HepG2 (cell line): ENCODE results near the gene NCBP3. TPM values are rescaled to one million over a fixed set of nuclear protein-coding genes. Genes with fewer than 3 reads are reported as not detected.

Experiments used
- ATAC-seq: fragments of 200-7000 bp; cut with Tn5 transposase; 3 replicates; pipeline ENCODE4 v1.9.1; 2020; ENCODE audit warnings: mild to moderate bottlenecking, moderate library complexity
- BruUV-seq: library from RNA; stranded (reverse); fragments of 400-500 nt; replicated peaks from 2 replicates; lab custom pipeline; 2021; lab: Mats Ljungman, UMichigan
- CTCF ChIA-PET: fragments of 300-600 bp; formaldehyde crosslinking; extraction: SDS; loops from one replicate; lab custom pipeline; 2021; ENCODE audit warnings: low total read pairs, inconsistent platforms, low intra/inter-chr PET ratio; lab: Yijun Ruan, JAX
- POLR2A ChIA-PET: fragments of 350-600 bp; sonication (Branson Sonifier 250); formaldehyde crosslinking; loops from one replicate; lab custom pipeline; 2020; ENCODE audit warnings: antibody characterized with exemption, inconsistent platforms; lab: Yijun Ruan, JAX
- DNase-seq: peaks from one replicate; pipeline ENCODE4 v3.0.0-alpha.2; 2015; ENCODE audit warnings: low spot score
- FAIRE-seq: peaks from 3 replicates; lab custom pipeline; 2011; peaks lifted over from hg19 to GRCh38; lab: Jason Lieb, UNC
- H2AFZ ChIP-seq: one replicate; pipeline ENCODE4 v1.6.1; 2011; ENCODE audit warnings: low read length, inconsistent platforms
- H3K27ac ChIP-seq: fragments of 300-600 bp; 3 replicates; pipeline ENCODE4 v1.8.0; 2011; ENCODE audit warnings: mixed run types, mild to moderate bottlenecking, mixed read lengths, low read length, inconsistent platforms; ENCODE audit not compliant: insufficient read depth; ENCODE audit errors: extremely low read length
- H3K27me3 ChIP-seq, 2 experiments: fragments of 200-600 bp in 1 of 2; 2 replicates in 1 of 2; 3 replicates in 1 of 2; pipeline versions ENCODE4 v1.6.0 to v1.8.0; 2011; ENCODE audit warnings: low read length in 2 of 2, mild to moderate bottlenecking in 2 of 2, moderate library complexity in 2 of 2, inconsistent platforms in 1 of 2; ENCODE audit not compliant: insufficient read depth in 2 of 2, control insufficient read depth in 1 of 2
- H3K36me3 ChIP-seq, 2 experiments: fragments of 200-600 bp in 1 of 2; replicated peaks in 1 of 2; 2 replicates in 1 of 2; 3 replicates in 1 of 2; pipeline versions ENCODE4 v1.5.1 to v1.8.0; 2011; ENCODE audit warnings: low read length in 2 of 2, inconsistent platforms in 1 of 2; ENCODE audit not compliant: insufficient read depth in 2 of 2, control insufficient read depth in 1 of 2
- H3K4me1 ChIP-seq: 2 replicates; pipeline ENCODE4 v1.5.1; 2012; ENCODE audit warnings: low read length, inconsistent platforms; ENCODE audit not compliant: insufficient read depth
- H3K4me2 ChIP-seq: 2 replicates; pipeline ENCODE4 v1.6.0; 2011; ENCODE audit warnings: low read depth, low read length, inconsistent platforms
- H3K4me3 ChIP-seq, 3 experiments: fragments of 200-600 bp in 1 of 3; sonication (generic), shearing (Covaris generic) in 1 of 3; replicated peaks in 1 of 3; 2 replicates each; pipeline ENCODE4 v1.5.1; 2011 to 2016; ENCODE audit warnings: low read length in 3 of 3, inconsistent platforms in 2 of 3, low read depth in 2 of 3, mild to moderate bottlenecking in 2 of 3, control low read depth in 1 of 3, mixed read lengths in 1 of 3; ENCODE audit not compliant: insufficient read depth in 1 of 3
- H3K79me2 ChIP-seq: one replicate; pipeline ENCODE4 v1.6.1; 2011; ENCODE audit warnings: low read length, inconsistent platforms; ENCODE audit not compliant: insufficient read depth
- H3K9ac ChIP-seq: 2 replicates; pipeline ENCODE4 v1.6.0; 2011; ENCODE audit warnings: mild to moderate bottlenecking, low read depth, low read length, inconsistent platforms; ENCODE audit not compliant: insufficient read depth
- H3K9me3 ChIP-seq: 2 replicates; pipeline ENCODE4 v1.5.1; 2012; ENCODE audit warnings: mild to moderate bottlenecking, low read length
- H4K20me1 ChIP-seq: 2 replicates; pipeline ENCODE4 v1.6.0; 2011; ENCODE audit warnings: inconsistent platforms, mild to moderate bottlenecking, low read length, moderate library complexity; ENCODE audit not compliant: insufficient read depth
- ARID4A ChIP-seq: sonication (generic); formaldehyde crosslinking; IDR thresholded peaks from 2 replicates; pipeline ENCODE4 v1.5.0; 2020; ENCODE audit warnings: mild to moderate bottlenecking, missing genetic modification reagents, borderline replicate concordance
- GATAD2A ChIP-seq: IDR thresholded peaks from 2 replicates; pipeline ENCODE4 v1.6.1; 2016
- HOMEZ ChIP-seq: IDR thresholded peaks from 2 replicates; pipeline ENCODE4 v1.6.1; 2016; ENCODE audit warnings: low read depth
- KAT8 ChIP-seq: IDR thresholded peaks from 2 replicates; pipeline ENCODE4 v1.6.1; 2016; ENCODE audit warnings: missing genetic modification reagents, missing compliant biosample characterization
- REXO4 ChIP-seq: sonication (generic); formaldehyde crosslinking; IDR thresholded peaks from 2 replicates; pipeline ENCODE4 v1.8.0; 2022; ENCODE audit warnings: missing genetic modification reagents, mild to moderate bottlenecking, borderline replicate concordance
- RNF2 ChIP-seq: fragments of 450-650 bp; conservative IDR thresholded peaks from 2 replicates; pipeline ENCODE4 v1.6.1; 2016; ENCODE audit warnings: low read depth
- TFAP4 ChIP-seq: sonication (generic); IDR thresholded peaks from 2 replicates; pipeline ENCODE4 v1.6.1; 2016; ENCODE audit warnings: low read depth, borderline replicate concordance
- ZNF776 ChIP-seq: sonication (generic); formaldehyde crosslinking; IDR thresholded peaks from 2 replicates; pipeline ENCODE4 v1.4.0; 2020; ENCODE audit warnings: mild to moderate bottlenecking, missing genetic modification reagents
- ZNF790 ChIP-seq: sonication (generic); formaldehyde crosslinking; IDR thresholded peaks from 2 replicates; pipeline ENCODE4 v1.8.0; 2022; ENCODE audit warnings: missing genetic modification reagents, mild to moderate bottlenecking, borderline replicate concordance
- WGBS: methylation state at CpG from one replicate; pipeline ENCODE4 v1.1.6; 2017; ENCODE audit warnings: low lambda C conversion rate; 5-methylcytosine and 5-hydroxymethylcytosine counted together
- in situ Hi-C: cut with HindIII; loops from 2 replicates; pipeline ENCODE4 v1.10.0; 2017; ENCODE audit warnings: low pct_unique_long_range_greater_than_20kb; ENCODE audit not compliant: extremely low pct_ligation_motif_present
- intact Hi-C: fragments of 100-400 bp; cut with micrococcal nuclease; formaldehyde crosslinking; loops from one replicate; pipeline ENCODE4 v1.10.0; 2022; ENCODE audit not compliant: unreplicated experiment
- polyA plus RNA-seq, 8 experiments: library from polyadenylated mRNA; depleted of rRNA in 3 of 8; stranded (reverse) in 7 of 8; unstranded in 1 of 8; fragments of >200 nt; fragmentation: Illumina TruSeq in 4 of 8; extraction: Trizol in 4 of 8; gene quantifications; 2 replicates each; pipeline versions ENCODE4 v1.2.1 to v1.2.3, GENCODE V29; 2011 to 2016; ENCODE audit warnings: low read depth in 4 of 8, missing spikeins in 1 of 8, mixed read lengths in 1 of 8; ENCODE audit not compliant: insufficient read depth in 1 of 8
- total RNA-seq, 5 experiments: library from RNA; depleted of rRNA; stranded (reverse); fragments of >200 nt; fragmentation: Illumina TruSeq; extraction: Trizol; gene quantifications; 2 replicates each; pipeline ENCODE4 v1.2.3, GENCODE V29; 2016; ENCODE audit warnings: low read depth in 1 of 5
- TF ChIP-seq, protein P1 (sequence below): sonication (generic); formaldehyde crosslinking; IDR thresholded peaks from 2 replicates; pipeline ENCODE4 v1.4.0; 2020; ENCODE audit warnings: low read depth, missing genetic modification reagents
- TF ChIP-seq, protein P2 (sequence below): sonication (generic); formaldehyde crosslinking; IDR thresholded peaks from 2 replicates; pipeline ENCODE4 v1.5.0; 2020; ENCODE audit warnings: mild to moderate bottlenecking, missing genetic modification reagents

NCBP3 gene
- total and polyA plus RNA-seq, 2 of the 13 experiments (the other 11 are each of a cell fraction or from before 2014, with no cell fraction given): 19.5 to 24.8 TPM

- H4K20me1 ChIP-seq: no peaks in the 10 kb centered on the region
- ChIA-PET CTCF (no interaction called here), POLR2A (no interaction called here)
- intact Hi-C loops: loop anchor here (5.0 kb wide), 1 partner anchor 37 kb away; no protein-coding TSS in a partner anchor
- DNase-seq: no peak
- H3K9ac ChIP-seq: no peak overlapping the region
- 79% methylated on average over 3 of the region's 3 CpGs for WGBS
- H3K4me1 ChIP-seq: peaks cover 41% of the 10 kb centered on the region
- H3K27me3 ChIP-seq: peaks cover 0 to 2% of the 10 kb centered on the region in 2 experiments; a peak in 1 of 5 replicates
- no peak for FAIRE-seq
- H3K36me3 ChIP-seq: no peaks in the 10 kb centered on the region
- no peaks in the 10 kb centered on the region for H3K9me3 ChIP-seq
- H2AFZ ChIP-seq: no peak overlapping the region
- no TSS peak for BruUV-seq
- no peak overlapping the region for H3K4me2 ChIP-seq
- H3K4me3 ChIP-seq: no peak overlapping the region
- no peak overlapping the region for H3K27ac ChIP-seq
- in situ Hi-C loops: no loop called here
- no peaks in the 10 kb centered on the region for H3K79me2 ChIP-seq
- no peak for ATAC-seq
- TF ChIP-seq, protein P1, sequence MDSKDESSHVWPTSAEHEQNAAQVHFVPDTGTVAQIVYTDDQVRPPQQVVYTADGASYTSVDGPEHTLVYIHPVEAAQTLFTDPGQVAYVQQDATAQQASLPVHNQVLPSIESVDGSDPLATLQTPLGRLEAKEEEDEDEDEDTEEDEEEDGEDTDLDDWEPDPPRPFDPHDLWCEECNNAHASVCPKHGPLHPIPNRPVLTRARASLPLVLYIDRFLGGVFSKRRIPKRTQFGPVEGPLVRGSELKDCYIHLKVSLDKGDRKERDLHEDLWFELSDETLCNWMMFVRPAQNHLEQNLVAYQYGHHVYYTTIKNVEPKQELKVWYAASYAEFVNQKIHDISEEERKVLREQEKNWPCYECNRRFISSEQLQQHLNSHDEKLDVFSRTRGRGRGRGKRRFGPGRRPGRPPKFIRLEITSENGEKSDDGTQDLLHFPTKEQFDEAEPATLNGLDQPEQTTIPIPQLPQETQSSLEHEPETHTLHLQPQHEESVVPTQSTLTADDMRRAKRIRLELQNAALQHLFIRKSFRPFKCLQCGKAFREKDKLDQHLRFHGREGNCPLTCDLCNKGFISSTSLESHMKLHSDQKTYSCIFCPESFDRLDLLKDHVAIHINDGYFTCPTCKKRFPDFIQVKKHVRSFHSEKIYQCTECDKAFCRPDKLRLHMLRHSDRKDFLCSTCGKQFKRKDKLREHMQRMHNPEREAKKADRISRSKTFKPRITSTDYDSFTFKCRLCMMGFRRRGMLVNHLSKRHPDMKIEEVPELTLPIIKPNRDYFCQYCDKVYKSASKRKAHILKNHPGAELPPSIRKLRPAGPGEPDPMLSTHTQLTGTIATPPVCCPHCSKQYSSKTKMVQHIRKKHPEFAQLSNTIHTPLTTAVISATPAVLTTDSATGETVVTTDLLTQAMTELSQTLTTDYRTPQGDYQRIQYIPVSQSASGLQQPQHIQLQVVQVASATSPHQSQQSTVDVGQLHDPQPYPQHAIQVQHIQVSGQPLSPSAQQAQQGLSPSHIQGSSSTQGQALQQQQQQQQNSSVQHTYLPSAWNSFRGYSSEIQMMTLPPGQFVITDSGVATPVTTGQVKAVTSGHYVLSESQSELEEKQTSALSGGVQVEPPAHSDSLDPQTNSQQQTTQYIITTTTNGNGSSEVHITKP (CRISPR knock-in tag): no peak
- TF ChIP-seq ZNF790 (CRISPR knock-in tag) (no peak), ARID4A (no peak), GATAD2A (CRISPR knock-in tag) (no peak), HOMEZ (CRISPR knock-in tag) (no peak), KAT8 (no peak), TFAP4 (no peak), REXO4 (CRISPR knock-in tag) (no peak), RNF2 (no peak), ZNF776 (no peak)
- TF ChIP-seq, protein P2, sequence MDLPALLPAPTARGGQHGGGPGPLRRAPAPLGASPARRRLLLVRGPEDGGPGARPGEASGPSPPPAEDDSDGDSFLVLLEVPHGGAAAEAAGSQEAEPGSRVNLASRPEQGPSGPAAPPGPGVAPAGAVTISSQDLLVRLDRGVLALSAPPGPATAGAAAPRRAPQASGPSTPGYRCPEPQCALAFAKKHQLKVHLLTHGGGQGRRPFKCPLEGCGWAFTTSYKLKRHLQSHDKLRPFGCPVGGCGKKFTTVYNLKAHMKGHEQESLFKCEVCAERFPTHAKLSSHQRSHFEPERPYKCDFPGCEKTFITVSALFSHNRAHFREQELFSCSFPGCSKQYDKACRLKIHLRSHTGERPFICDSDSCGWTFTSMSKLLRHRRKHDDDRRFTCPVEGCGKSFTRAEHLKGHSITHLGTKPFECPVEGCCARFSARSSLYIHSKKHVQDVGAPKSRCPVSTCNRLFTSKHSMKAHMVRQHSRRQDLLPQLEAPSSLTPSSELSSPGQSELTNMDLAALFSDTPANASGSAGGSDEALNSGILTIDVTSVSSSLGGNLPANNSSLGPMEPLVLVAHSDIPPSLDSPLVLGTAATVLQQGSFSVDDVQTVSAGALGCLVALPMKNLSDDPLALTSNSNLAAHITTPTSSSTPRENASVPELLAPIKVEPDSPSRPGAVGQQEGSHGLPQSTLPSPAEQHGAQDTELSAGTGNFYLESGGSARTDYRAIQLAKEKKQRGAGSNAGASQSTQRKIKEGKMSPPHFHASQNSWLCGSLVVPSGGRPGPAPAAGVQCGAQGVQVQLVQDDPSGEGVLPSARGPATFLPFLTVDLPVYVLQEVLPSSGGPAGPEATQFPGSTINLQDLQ (CRISPR knock-in tag): no peak
These were observed 72.1 kb downstream of the NCBP3 start for GRCh38 chr17:3773966-3774365.
